GM19463 (cell line): Measurements from ENCODE around the gene RXFP4.
"Not testable (repeated sequence)": the region's sequence is repeated elsewhere in the genome, so short reads cannot be mapped to it uniquely, and the experiment has no call there.

Source experiments
- ATAC-seq: cut with Tn5 transposase; IDR thresholded peaks from one replicate; pipeline ENCODE4 v1.9.1; 2021; ENCODE audit warnings: mild to moderate bottlenecking, moderate library complexity; ENCODE audit not compliant: unreplicated experiment

Gene RXFP4, protein sequence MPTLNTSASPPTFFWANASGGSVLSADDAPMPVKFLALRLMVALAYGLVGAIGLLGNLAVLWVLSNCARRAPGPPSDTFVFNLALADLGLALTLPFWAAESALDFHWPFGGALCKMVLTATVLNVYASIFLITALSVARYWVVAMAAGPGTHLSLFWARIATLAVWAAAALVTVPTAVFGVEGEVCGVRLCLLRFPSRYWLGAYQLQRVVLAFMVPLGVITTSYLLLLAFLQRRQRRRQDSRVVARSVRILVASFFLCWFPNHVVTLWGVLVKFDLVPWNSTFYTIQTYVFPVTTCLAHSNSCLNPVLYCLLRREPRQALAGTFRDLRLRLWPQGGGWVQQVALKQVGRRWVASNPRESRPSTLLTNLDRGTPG

DNA sequence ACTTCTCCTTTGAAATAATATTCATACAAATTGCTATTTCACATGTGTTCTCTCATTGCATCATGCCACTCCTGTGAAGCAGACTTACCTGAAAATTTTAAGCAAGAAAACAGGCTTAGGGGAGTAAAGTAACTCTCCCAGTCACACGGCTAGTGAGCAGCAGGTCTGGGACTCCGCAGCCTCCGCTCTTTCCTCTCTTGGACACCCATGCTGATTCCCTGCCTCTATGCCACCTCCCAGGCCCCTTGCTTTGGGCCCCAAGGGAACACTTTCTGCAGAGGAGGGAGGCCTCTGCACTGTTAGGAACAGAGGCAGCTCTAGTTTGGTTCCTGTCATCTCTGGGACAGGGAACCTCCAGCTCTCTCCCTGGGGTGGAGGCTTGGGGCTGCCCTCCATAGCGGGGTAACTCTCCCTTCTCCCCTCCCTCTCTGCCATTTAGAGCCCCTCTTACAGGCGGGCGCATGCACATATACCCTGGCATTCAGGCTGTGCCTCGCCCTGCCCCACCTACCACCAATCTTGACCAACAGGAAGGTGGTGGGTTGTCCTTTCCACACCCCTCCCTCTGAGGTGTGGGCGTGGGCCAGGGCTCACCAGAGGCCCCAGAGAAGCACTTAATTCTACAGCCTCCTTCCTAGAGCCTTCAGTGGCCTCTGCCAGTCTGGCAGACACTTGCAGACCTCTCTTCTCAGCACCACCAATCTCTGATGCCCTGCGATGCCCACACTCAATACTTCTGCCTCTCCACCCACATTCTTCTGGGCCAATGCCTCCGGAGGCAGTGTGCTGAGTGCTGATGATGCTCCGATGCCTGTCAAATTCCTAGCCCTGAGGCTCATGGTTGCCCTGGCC, at the start of gene RXFP4:
RXFP4 (plus strand) TSS at position 646 of the 852 bp plus-strand sequence; CDS start at position 718, 72 bp downstream.
- no peak for ATAC-seq

DNA sequence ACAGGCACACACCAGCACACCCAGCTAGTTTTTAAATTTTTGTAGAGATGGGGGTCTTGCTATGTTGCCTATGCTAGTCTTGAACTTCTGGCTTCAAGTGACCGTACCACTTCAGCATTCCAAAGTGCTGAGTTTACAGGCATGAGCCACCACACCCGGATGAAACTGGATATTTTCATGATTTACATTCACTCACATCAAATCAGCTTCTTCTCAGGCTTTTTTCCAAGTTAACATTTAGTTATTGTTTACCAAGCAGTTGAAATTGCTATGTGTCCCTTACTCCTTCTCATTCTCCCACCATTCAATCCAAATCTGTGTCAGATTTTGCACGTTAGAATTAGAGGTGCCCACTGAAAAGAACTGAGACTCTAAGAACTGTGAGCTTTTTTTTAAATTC, 48.6 kb upstream of the RXFP4 start:
- no peak for ATAC-seq

DNA sequence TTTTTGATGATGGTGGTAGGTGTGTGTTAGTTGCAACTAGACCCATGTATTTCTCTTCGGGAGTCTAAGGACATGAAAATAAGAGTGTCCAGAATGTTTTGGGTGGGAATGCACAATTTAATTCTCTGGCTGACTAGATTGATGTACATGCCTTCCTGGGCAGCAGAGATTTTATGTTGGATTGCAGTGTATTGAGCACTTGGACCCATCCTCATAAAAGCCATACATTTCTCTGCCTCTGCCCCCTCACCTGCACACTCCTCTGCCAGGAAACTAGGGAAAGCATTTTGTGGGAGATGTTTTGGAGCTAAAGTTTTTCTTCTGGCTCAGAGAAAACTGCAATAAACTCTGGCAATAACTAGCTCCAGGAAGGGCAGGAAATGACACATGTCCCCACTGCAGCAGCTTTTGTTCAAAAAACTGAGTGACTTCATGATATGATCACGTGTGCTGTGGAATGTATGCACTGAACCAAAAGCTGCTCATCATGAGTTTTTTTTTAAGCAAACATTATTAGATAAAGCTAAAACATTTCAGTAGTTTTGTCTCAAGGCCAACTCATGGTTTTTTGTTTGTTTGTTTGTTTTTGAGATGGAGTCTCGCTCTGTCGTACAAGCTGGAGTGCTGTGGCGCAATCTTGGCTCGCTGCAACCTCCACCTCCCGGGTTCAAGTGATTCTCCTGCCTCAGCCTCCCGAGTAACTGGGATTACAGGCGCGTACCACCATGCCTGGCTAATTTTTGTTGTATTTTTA, 47.9 kb upstream of the RXFP4 start:
- no peak for ATAC-seq

DNA sequence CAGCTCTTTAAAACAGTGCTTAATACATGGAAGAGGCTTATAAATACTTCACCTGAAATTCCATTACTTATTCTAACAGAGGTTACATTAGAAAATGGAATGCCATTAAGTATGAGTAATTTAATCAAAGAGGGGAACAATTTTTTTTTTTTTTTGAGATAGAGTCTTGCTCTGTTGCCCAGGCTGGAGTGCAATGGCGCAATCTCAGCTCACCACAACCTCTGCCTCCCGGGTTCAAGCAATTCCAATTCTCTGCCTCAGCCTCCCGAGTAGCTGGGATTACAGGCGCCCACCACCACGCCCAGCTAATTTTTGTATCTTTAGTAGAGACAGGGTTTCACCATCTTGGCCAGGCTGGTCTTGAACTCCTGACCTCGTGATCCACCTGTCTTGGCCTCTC, 45.8 kb upstream of the RXFP4 start:
- ATAC-seq = not testable (repeated sequence)

DNA sequence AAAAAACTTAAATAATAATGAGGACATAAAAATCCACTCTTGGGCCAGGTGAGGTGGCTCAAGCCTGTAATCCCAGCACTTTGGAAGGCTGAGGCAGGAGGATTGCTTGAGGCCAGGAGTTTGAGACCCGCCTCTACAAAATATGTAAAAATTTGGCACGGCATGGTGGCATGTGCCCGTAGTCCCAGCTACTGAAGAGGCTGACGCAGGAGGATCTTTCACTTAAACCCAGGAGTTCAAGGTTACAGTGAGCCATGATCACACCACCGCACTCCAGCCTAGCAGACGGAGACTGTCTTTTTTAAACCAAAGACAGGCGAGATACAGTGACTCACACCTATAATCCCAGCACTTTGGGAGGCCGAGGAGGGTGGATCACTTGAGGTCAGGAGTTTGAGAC, 45.0 kb upstream of the RXFP4 start:
- ATAC-seq = not testable (repeated sequence)

DNA sequence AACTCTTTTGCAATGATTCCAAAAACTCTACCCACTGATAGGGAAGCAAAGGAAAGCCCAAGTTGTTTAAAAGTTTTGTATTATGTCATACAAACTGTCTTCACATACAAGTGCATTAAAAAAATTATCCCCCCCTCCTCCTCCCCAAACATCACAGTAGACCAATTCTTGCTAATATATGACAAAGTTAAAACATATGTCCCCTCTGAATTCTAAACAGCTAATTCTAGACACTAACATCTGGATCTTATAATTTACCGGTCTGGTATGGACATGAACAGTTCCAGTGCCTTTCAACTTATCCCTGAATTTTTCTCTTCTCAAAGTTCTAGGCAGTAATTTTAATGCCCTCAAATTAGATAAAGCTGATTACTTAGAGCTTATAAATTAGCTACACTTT, 43.7 kb upstream of the RXFP4 start:
- no peak for ATAC-seq

DNA sequence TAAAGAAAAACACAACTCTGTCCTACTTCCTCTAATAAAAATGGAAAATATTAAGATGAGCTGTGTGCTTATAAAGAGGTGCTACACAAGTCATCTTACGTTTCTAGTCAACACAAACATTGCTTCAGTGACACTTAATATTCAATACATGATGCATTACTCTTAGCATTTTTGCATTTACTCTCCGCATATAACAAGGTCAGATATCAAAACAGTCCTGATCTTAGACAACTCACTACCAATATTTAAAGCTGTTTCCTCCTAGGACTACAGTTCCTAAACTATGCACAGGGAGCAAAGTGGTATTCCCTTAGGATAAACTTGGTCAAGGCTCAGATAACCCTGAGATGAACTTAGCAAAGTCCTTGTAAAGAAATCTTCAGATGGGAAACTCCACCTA, 42.5 kb upstream of the RXFP4 start:
- ATAC-seq = no peak

DNA sequence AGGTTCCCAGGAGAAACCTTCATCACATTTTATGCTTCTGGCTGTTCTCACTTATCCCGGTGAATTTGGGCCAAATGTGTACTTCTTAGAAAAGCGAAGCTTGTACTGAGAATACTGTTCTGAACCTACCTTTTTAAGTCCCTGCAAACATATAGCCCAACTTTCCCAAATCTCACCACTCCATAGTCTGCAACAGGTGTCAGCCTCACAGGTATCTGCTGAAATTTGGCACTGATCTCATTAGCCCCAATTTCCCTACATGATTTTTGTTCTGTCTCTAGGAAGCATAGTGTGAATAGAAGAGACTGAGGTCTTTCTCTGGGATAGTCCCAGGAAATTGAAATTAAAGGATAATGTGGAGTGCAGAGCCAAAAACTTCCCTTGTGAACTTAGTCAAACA, 41.8 kb upstream of the RXFP4 start:
- ATAC-seq = no peak

DNA sequence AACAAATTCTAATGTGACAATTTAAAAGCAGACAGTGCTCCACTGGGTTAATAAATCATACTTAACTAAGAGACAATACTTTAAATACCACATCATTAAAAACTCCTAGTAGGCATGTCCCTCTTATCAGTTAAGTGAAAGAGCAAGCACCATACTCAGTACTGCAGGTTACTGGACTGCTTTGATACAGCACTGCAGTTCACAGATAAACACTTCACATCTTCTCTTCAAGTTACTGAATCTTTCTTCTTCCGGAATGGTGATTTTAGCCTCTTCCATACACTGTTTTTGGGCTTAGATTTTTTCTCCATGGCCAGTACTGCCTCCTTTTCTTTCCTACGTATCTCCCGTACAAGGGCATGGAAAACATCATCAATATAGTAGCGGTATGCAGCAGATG, 41.3 kb upstream of the RXFP4 start:
- ATAC-seq = no peak

DNA sequence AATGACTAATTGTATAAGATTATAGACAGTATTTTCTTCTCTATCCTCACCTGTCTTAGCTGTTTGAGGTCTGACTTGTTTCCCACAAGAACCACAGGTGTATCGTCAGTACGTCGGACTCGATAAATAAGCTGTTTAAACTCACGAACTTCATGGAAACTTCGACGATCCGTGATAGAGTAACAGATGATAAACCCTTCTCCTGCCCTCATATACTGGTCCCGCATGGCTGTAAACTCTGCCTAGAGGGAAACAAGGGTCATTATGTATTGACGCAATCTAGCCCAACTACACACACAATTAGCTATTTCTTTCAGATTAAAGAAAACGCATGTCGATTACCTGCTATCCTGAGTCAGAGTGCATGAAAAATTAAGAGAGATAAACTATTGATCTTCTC, 37.2 kb upstream of the RXFP4 start:
- ATAC-seq = no peak

DNA sequence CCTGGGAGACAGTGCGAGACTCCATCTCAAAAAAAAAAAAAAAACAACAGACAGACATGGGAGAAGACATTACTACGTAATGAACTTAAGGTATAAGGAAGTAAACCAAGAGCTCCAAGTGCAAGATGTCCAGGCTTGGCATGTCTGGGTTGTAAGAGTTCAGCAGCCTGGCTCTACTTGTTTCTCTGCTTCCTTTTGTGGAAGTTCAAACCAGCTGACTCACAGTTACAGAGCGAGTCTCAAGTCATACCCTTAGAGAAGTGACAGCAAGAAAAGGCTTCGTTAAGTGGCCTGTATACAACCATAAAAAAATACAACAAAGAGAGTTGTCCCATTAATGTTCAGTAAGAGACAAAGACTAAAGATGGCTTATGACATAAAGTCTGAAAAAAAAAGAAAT, 31.5 kb upstream of the RXFP4 start:
- no peak for ATAC-seq

DNA sequence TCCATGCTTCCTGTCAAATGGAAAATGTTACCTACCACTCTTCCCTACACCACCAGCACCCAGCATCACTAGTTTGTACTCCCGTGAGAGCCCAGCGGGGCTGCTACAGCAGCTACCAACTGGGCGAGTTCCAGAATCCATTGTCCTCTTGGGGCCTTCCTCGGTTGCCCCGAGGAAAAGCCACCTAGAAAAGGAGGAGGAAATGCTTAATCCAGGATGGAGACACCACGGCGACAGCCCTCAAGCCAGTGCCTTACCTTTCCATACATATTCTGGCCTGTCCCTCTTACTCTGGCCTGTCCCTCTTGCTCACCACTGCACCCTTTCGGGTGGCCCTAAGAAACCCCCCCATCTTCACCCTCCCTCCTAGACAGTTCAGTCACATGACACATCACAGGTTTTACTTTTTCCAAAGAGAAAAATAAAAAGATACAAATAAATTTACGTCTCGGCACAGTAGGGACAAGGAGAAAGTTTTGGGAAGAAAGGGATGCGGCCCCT, 30.8 kb upstream of the RXFP4 start:
- ATAC-seq = peak; percentile 29

DNA sequence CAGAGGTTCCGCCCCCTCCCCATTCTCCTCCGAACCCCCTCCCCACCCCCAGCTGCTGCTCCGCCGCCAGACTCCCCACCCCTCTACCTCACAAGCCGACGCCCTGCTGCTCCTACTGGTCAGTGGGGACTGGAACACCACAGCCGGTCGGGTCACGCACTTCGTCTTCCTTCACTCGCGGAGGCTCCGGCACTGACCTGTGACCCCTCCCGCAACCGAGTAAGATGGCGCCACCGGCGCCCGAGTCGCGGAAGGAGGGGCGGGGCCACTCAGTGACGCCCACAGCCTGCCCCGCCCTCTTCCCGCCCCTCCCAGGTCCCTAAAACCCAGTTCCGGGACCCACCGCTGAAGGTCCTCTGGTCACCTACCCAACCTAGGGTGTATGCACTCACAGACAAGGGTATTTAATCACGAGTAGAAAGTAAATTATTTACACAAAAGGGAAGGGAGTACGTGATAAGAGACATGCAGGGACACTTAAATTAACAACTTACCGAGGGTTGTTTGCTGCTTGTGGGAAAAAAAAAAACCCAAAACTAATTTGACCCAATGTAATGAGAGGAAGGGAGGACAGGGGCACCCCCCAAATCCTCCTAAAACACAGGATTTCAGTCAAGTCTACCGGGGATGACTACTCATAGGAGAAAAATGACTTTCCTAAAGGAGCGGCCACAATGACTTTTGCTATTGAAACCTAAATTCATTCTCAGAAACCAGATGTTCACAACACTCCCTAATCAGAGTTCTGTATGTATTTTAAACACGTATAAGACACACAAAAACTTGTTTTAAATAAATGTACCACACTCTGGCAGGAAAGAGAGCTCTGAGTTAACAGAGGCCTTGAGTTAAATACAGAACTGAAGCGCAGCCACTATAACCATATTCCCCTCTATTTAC, 30.0 kb upstream of the RXFP4 start, which contains the start of gene RIT1:
RIT1 (minus strand) TSS at position 194 of the 900 bp plus-strand sequence. CDS start 588 bp downstream, outside the sequence.
- ATAC-seq = peak; percentile 76

DNA sequence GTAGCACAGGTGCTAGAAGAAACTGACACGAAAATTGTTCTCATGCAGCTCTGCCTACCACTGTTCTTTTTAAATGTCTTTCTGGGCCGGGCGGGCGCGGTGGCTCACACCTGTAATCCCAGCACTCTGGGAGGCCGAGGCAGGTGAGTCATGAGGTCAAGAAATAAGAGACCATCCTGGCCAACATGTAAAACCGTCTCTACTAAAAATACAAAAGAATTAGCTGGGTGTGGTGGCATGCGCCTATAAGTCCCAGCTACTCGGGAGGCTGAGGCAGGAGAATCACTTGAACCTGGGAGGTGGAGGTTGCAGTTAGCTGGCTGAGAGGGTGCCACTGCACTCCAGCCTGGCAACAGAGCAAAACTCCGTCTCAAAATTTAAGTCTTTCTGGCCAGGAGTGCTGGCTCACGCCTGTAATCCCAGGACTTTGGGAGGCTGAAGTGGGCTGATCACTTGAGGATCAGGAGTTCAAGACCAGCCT, 29.3 kb upstream of the RXFP4 start:
- ATAC-seq = no peak

DNA sequence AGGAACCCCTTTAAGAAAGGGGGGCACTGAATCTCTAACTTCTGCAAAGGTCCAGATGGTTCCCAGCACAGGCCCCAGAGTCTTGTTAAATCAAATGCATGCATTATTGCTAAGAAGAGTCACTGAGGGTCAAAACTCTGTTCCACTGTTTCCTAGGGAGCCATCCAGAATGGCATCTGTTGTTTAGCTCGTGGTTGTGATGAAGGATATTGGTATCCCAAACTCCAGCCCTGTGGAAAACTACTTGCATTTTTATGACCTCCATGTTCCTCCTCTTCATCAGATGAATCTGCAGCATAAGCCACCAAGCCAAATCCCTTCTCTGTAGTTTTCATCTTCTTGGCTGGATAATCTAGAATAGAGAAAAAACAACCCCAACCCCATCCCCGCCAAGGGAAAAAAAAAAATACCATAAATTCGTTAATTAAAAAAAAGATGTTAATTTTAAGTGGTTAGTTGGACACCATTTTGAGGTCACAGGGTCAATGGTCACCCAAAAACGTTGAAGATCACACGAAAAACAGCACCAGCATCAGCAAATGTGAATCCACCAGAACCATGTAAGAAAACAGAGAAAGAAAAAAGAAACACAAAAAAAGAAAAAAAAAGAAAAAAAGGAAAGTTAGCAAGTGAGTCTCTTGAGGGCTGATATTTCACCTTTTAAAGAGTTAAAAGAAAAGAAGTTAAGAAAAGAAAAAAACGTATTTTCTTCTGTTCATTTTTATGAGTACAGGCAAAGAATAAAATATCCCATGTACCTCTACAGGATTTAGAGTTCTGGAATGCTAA, 27.3 kb upstream of the RXFP4 start:
- no peak for ATAC-seq

DNA sequence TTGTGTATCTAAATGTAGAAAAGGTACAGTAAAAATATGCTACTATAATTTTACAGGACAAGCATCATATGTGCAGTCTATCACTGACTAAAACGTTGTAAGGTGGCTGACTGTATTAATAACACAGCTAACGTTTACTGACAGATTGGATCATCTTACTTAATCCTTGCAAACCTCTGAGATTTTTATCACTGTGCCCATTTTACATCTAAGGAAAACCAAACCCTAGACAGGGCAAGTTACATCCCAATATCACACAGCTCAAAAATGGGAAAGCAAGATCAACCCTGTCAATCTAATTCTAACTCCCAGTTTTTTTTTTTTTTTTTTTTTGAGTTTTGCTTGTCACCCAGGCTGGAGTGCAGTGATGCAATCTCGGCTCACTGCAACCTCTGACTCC, 22.8 kb upstream of the RXFP4 start:
- ATAC-seq = no peak

DNA sequence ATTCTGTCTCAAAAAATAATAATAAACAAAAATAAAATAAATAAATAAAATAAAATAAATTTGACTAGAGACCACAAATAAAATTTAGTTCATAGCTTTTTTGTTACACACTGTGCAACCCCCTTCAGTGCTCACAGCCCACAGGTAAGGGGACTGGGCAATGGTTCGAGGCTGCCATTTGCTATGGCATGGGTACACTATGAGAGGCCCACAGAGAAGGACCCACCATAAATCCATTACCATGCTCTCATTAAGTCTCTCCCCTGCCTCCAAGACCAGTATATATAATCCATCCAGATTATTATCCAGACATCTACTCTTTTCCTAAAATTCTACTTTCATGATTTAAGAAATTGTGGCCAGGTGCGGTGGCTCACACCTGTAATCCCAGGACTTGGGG, 21.6 kb upstream of the RXFP4 start:
- ATAC-seq = no peak

DNA sequence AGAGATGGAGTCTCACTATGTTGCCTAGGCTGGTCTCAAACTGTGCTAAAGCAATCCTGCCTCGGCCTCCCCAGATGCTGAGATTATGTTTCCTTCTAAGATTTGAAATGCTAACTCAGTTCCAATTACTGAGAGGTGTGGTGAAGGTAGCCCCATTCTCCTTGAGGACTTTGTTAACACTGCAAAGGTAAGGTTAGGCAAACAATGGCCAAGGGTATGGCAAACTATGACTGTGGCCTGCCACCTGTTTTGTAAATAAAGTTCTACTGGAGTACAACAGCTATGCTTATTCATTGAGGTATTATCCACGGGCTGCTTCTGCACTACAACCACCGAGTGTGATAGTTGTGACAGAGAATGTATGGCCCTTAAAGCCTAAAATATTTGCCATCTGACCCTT, 20.7 kb upstream of the RXFP4 start:
- no peak for ATAC-seq

DNA sequence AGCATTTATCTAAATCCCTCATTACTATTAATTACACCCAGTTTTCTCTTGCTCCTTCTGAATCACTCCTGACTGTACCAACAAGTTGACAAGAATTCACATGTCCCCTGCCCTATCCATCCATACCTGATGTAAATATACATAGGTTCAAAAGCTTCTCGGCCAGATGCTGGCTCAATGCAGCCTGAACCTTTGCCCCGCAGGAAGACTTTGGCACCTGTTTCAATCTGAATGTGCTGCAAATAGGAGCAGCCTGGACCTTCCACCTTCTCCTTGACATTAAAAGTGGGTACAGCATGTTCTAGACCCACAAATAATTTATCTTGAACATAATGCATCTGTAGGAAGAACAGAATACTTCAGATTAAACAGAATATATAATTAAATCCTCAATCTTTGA, 15.9 kb upstream of the RXFP4 start:
- no peak for ATAC-seq
